SW480 (cell line): Measurements from ENCODE around the gene LUC7L3.
A peak's percentile ranks its signal among the peaks of the same experiment; 100 is the strongest.

ENCODE experiments used
- DNase-seq: peaks from one replicate; pipeline ENCODE4 v3.0.0-alpha.2; 2016; ENCODE audit warnings: low spot score

Gene LUC7L3

GRCh38 chr17:50762177-50762576 lies 42.8 kb downstream of the LUC7L3 start:
- DNase-seq: no peak

- no peak for DNase-seq
Observed at GRCh38 chr17:50763716-50764475, 44.5 kb downstream of the LUC7L3 start.

GRCh38 chr17:50764734-50765149 lies 45.3 kb downstream of the LUC7L3 start:
- DNase-seq: no peak

GRCh38 chr17:50765454-50766221 lies 46.2 kb downstream of the LUC7L3 start:
- DNase-seq: no peak

- DNase-seq: no peak
Observed at GRCh38 chr17:50766222-50767023, 47.0 kb downstream of the LUC7L3 start.

GRCh38 chr17:50767030-50767429 lies 47.6 kb downstream of the LUC7L3 start:
- DNase-seq: no peak

- DNase-seq: no peak
Observed at GRCh38 chr17:50767446-50767845, 48.0 kb downstream of the LUC7L3 start, which contains the start of gene ANKRD40CL. ANKRD40CL (minus strand) TSS chr17:50767518; CDS start chr17:50766913, 605 bp downstream.

- DNase-seq: peak; percentile 97
Observed at GRCh38 chr17:50768346-50768761, 49.0 kb downstream of the LUC7L3 start.

GRCh38 chr17:50769884-50770283 lies 50.5 kb downstream of the LUC7L3 start:
- no peak for DNase-seq

GRCh38 chr17:50770346-50770745 lies 50.9 kb downstream of the LUC7L3 start:
- DNase-seq: no peak

GRCh38 chr17:50771991-50772785 lies 52.8 kb downstream of the LUC7L3 start:
- no peak for DNase-seq

GRCh38 chr17:50774225-50774803 lies 54.9 kb downstream of the LUC7L3 start:
- no peak for DNase-seq

GRCh38 chr17:50775926-50776325 lies 56.5 kb downstream of the LUC7L3 start:
- no peak for DNase-seq

- no peak for DNase-seq
Observed at GRCh38 chr17:50778471-50778870, 59.1 kb downstream of the LUC7L3 start.

GRCh38 chr17:50778988-50779387 lies 59.6 kb downstream of the LUC7L3 start:
- no peak for DNase-seq

GRCh38 chr17:50779747-50780353 lies 60.4 kb downstream of the LUC7L3 start:
- DNase-seq: no peak

- DNase-seq: no peak
Observed at GRCh38 chr17:50781167-50781566, 61.8 kb downstream of the LUC7L3 start.

- DNase-seq: peak; percentile 85
Observed at GRCh38 chr17:50783193-50783660, 63.8 kb downstream of the LUC7L3 start.

GRCh38 chr17:50783905-50784304 lies 64.5 kb downstream of the LUC7L3 start:
- DNase-seq: no peak

- DNase-seq: no peak
Observed at GRCh38 chr17:50785126-50785525, 65.7 kb downstream of the LUC7L3 start.
